HepG2 (cell line): ENCODE measurements around the gene LDLRAD4. TPM values are rescaled to one million over a fixed set of nuclear protein-coding genes. Genes with fewer than 3 reads are reported as not detected.

ENCODE experiments used
- ATAC-seq: fragments of 200-7000 bp; cut with Tn5 transposase; 3 replicates; pipeline ENCODE4 v1.9.1; 2020; ENCODE audit warnings: mild to moderate bottlenecking, moderate library complexity
- BruUV-seq: library from RNA; stranded (reverse); fragments of 400-500 nt; replicated peaks from 2 replicates; lab custom pipeline; 2021; lab: Mats Ljungman, UMichigan
- CTCF ChIA-PET: fragments of 300-600 bp; formaldehyde crosslinking; extraction: SDS; loops from one replicate; lab custom pipeline; 2021; ENCODE audit warnings: low total read pairs, inconsistent platforms, low intra/inter-chr PET ratio; lab: Yijun Ruan, JAX
- POLR2A ChIA-PET: fragments of 350-600 bp; sonication (Branson Sonifier 250); formaldehyde crosslinking; loops from one replicate; lab custom pipeline; 2020; ENCODE audit warnings: antibody characterized with exemption, inconsistent platforms; lab: Yijun Ruan, JAX
- DNase-seq: peaks from one replicate; pipeline ENCODE4 v3.0.0-alpha.2; 2015; ENCODE audit warnings: low spot score
- FAIRE-seq: peaks from 3 replicates; lab custom pipeline; 2011; peaks lifted over from hg19 to GRCh38; lab: Jason Lieb, UNC
- H2AFZ ChIP-seq: one replicate; pipeline ENCODE4 v1.6.1; 2011; ENCODE audit warnings: low read length, inconsistent platforms
- H3K27ac ChIP-seq: fragments of 300-600 bp; 3 replicates; pipeline ENCODE4 v1.8.0; 2011; ENCODE audit warnings: mixed run types, mild to moderate bottlenecking, mixed read lengths, low read length, inconsistent platforms; ENCODE audit not compliant: insufficient read depth; ENCODE audit errors: extremely low read length
- H3K27me3 ChIP-seq, 2 experiments: fragments of 200-600 bp in 1 of 2; 2 replicates in 1 of 2; 3 replicates in 1 of 2; pipeline versions ENCODE4 v1.6.0 to v1.8.0; 2011; ENCODE audit warnings: low read length in 2 of 2, mild to moderate bottlenecking in 2 of 2, moderate library complexity in 2 of 2, inconsistent platforms in 1 of 2; ENCODE audit not compliant: insufficient read depth in 2 of 2, control insufficient read depth in 1 of 2
- H3K36me3 ChIP-seq, 2 experiments: fragments of 200-600 bp in 1 of 2; replicated peaks in 1 of 2; 2 replicates in 1 of 2; 3 replicates in 1 of 2; pipeline versions ENCODE4 v1.5.1 to v1.8.0; 2011; ENCODE audit warnings: low read length in 2 of 2, inconsistent platforms in 1 of 2; ENCODE audit not compliant: insufficient read depth in 2 of 2, control insufficient read depth in 1 of 2
- H3K4me1 ChIP-seq: 2 replicates; pipeline ENCODE4 v1.5.1; 2012; ENCODE audit warnings: low read length, inconsistent platforms; ENCODE audit not compliant: insufficient read depth
- H3K4me2 ChIP-seq: 2 replicates; pipeline ENCODE4 v1.6.0; 2011; ENCODE audit warnings: low read depth, low read length, inconsistent platforms
- H3K4me3 ChIP-seq, 3 experiments: fragments of 200-600 bp in 1 of 3; sonication (generic), shearing (Covaris generic) in 1 of 3; replicated peaks in 1 of 3; 2 replicates each; pipeline ENCODE4 v1.5.1; 2011 to 2016; ENCODE audit warnings: low read length in 3 of 3, inconsistent platforms in 2 of 3, low read depth in 2 of 3, mild to moderate bottlenecking in 2 of 3, control low read depth in 1 of 3, mixed read lengths in 1 of 3; ENCODE audit not compliant: insufficient read depth in 1 of 3
- H3K79me2 ChIP-seq: one replicate; pipeline ENCODE4 v1.6.1; 2011; ENCODE audit warnings: low read length, inconsistent platforms; ENCODE audit not compliant: insufficient read depth
- H3K9ac ChIP-seq: 2 replicates; pipeline ENCODE4 v1.6.0; 2011; ENCODE audit warnings: mild to moderate bottlenecking, low read depth, low read length, inconsistent platforms; ENCODE audit not compliant: insufficient read depth
- H3K9me3 ChIP-seq: 2 replicates; pipeline ENCODE4 v1.5.1; 2012; ENCODE audit warnings: mild to moderate bottlenecking, low read length
- H4K20me1 ChIP-seq: 2 replicates; pipeline ENCODE4 v1.6.0; 2011; ENCODE audit warnings: inconsistent platforms, mild to moderate bottlenecking, low read length, moderate library complexity; ENCODE audit not compliant: insufficient read depth
- HNF1B ChIP-seq: sonication (generic); formaldehyde crosslinking; IDR thresholded peaks from 2 replicates; pipeline ENCODE4 v1.5.1; 2020; ENCODE audit warnings: mild to moderate bottlenecking, moderate library complexity, missing genetic modification reagents
- IKZF1 ChIP-seq: fragments of 450-650 bp; IDR thresholded peaks from 2 replicates; pipeline ENCODE4 v1.7.1; 2016
- SRSF1 ChIP-seq: fragments of 200-400 bp; formaldehyde crosslinking; optimal IDR thresholded peaks from 2 replicates; pipeline ENCODE3; 2017; ENCODE audit warnings: mild to moderate bottlenecking, low read depth, low read length, moderate library complexity
- ZNF768 ChIP-seq: sonication (generic); formaldehyde crosslinking; IDR thresholded peaks from 2 replicates; pipeline ENCODE4 v1.4.0; 2020; ENCODE audit warnings: missing genetic modification reagents
- WGBS: methylation state at CpG from one replicate; pipeline ENCODE4 v1.1.6; 2017; ENCODE audit warnings: low lambda C conversion rate; 5-methylcytosine and 5-hydroxymethylcytosine counted together
- in situ Hi-C: cut with HindIII; loops from 2 replicates; pipeline ENCODE4 v1.10.0; 2017; ENCODE audit warnings: low pct_unique_long_range_greater_than_20kb; ENCODE audit not compliant: extremely low pct_ligation_motif_present
- intact Hi-C: fragments of 100-400 bp; cut with micrococcal nuclease; formaldehyde crosslinking; loops from one replicate; pipeline ENCODE4 v1.10.0; 2022; ENCODE audit not compliant: unreplicated experiment
- polyA plus RNA-seq, 8 experiments: library from polyadenylated mRNA; depleted of rRNA in 3 of 8; stranded (reverse) in 7 of 8; unstranded in 1 of 8; fragments of >200 nt; fragmentation: Illumina TruSeq in 4 of 8; extraction: Trizol in 4 of 8; gene quantifications; 2 replicates each; pipeline versions ENCODE4 v1.2.1 to v1.2.3, GENCODE V29; 2011 to 2016; ENCODE audit warnings: low read depth in 4 of 8, missing spikeins in 1 of 8, mixed read lengths in 1 of 8; ENCODE audit not compliant: insufficient read depth in 1 of 8
- total RNA-seq, 5 experiments: library from RNA; depleted of rRNA; stranded (reverse); fragments of >200 nt; fragmentation: Illumina TruSeq; extraction: Trizol; gene quantifications; 2 replicates each; pipeline ENCODE4 v1.2.3, GENCODE V29; 2016; ENCODE audit warnings: low read depth in 1 of 5
- TF ChIP-seq, protein P1 (sequence below): sonication (generic); formaldehyde crosslinking; IDR thresholded peaks from 2 replicates; pipeline ENCODE4 v1.4.0; 2020; ENCODE audit warnings: missing genetic modification reagents

Gene LDLRAD4
- total and polyA plus RNA-seq, 2 of the 13 experiments (the other 11 are each of a cell fraction or from before 2014, with no cell fraction given) = 13.6 to 20.9 TPM

GRCh38 chr18:13393338-13393737, 174.8 kb downstream of the LDLRAD4 start:
- no peaks in the 10 kb centered on the region for H3K27me3 ChIP-seq
- no peaks in the 10 kb centered on the region for H3K79me2 ChIP-seq
- BruUV-seq = no TSS peak
- ChIA-PET POLR2A (no interaction called here), CTCF (no interaction called here)
- ATAC-seq (no peak), DNase-seq (no peak), FAIRE-seq (no peak)
- intact Hi-C loops = no loop called here
- no peak for TF ChIP-seq IKZF1
- TF ChIP-seq HNF1B = no peak
- TF ChIP-seq, protein P1, sequence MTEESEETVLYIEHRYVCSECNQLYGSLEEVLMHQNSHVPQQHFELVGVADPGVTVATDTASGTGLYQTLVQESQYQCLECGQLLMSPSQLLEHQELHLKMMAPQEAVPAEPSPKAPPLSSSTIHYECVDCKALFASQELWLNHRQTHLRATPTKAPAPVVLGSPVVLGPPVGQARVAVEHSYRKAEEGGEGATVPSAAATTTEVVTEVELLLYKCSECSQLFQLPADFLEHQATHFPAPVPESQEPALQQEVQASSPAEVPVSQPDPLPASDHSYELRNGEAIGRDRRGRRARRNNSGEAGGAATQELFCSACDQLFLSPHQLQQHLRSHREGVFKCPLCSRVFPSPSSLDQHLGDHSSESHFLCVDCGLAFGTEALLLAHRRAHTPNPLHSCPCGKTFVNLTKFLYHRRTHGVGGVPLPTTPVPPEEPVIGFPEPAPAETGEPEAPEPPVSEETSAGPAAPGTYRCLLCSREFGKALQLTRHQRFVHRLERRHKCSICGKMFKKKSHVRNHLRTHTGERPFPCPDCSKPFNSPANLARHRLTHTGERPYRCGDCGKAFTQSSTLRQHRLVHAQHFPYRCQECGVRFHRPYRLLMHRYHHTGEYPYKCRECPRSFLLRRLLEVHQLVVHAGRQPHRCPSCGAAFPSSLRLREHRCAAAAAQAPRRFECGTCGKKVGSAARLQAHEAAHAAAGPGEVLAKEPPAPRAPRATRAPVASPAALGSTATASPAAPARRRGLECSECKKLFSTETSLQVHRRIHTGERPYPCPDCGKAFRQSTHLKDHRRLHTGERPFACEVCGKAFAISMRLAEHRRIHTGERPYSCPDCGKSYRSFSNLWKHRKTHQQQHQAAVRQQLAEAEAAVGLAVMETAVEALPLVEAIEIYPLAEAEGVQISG = no peak
- no peak overlapping the region for H2AFZ ChIP-seq
- no peak overlapping the region for H3K4me2 ChIP-seq
- no peaks in the 10 kb centered on the region for H3K9me3 ChIP-seq
- in situ Hi-C loops = no loop called here
- H3K4me1 ChIP-seq = peaks cover 5% of the 10 kb centered on the region; the same call in 1 of the 2 replicates
- no peaks in the 10 kb centered on the region for H3K36me3 ChIP-seq
- 85% methylated on average over 6 of the region's 11 CpGs for WGBS
- no peak overlapping the region for H3K9ac ChIP-seq
- no peak overlapping the region for H3K27ac ChIP-seq
- H4K20me1 ChIP-seq = no peaks in the 10 kb centered on the region
- H3K4me3 ChIP-seq = no peak overlapping the region

DNA sequence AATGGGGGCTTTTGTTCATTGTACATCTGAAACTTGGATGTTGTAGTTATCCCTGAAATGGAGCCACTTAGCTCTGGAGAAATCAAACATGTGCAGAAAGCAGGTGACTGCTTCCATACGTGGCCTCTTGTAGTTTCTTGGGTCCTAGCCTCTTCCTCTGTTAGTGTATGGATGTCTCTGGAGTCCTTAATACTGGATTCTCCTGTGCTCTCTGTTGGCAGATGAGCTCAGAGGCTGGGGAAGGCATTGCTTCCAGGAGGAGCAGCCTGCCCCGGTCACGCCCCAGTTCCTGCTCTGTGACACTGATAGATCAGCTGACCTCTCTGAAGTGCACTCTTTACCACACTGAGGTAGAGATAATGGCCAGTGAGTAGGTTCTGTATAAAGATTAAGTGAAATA, 176.2 kb downstream of the LDLRAD4 start:
- Histone ChIP-seq H4K20me1 (no peaks in the 10 kb centered on the region), H3K4me1 (peaks cover 5% of the 10 kb centered on the region), H3K36me3 (no peaks in the 10 kb centered on the region; a peak in 1 of 5 replicates), H2AFZ (no peak overlapping the region), H3K79me2 (no peaks in the 10 kb centered on the region), H3K9me3 (no peaks in the 10 kb centered on the region), H3K4me2 (no peak overlapping the region), H3K27me3 (no peaks in the 10 kb centered on the region), H3K9ac (no peak overlapping the region), H3K27ac (no peak overlapping the region), H3K4me3 (no peak overlapping the region)
- in situ Hi-C loops (no loop called here), intact Hi-C loops (no loop called here)
- TF ChIP-seq SRSF1 (no peak), ZNF768 (CRISPR knock-in tag) (peak; percentile 58)
- 92% methylated on average over 3 of the region's 3 CpGs for WGBS
- ChIA-PET CTCF (no interaction called here), POLR2A (no interaction called here)
- no peak for DNase-seq
- no peak for FAIRE-seq
- no peak for ATAC-seq
- no TSS peak for BruUV-seq
